ENCODE data around the gene CCDC174. TPM values are rescaled to one million over a fixed set of nuclear protein-coding genes. Genes with fewer than 3 reads are reported as not detected.

The CCDC174 gene
- total RNA-seq, 1 experiment from 2014 or later = 16.0 TPM

GRCh38 chr3:14627815-14628214, 23.7 kb upstream of the CCDC174 start:
- POLR2A ChIA-PET = no interaction called here
- Mint-ChIP-seq H3K27me3 (ENCODE audit: low read depth) (0 out of 2 replicates have a peak, but pooled peaks cover 3% of the 10 kb centered on the region), H3K4me1 (peaks cover 26% of the 10 kb centered on the region), H3K9me3 (peaks cover 9% of the 10 kb centered on the region), H3K4me3 (no peak overlapping the region), H3K36me3 (no peaks in the 10 kb centered on the region), H3K27ac (no peak overlapping the region)
- ATAC-seq (no peak), DNase-seq (ENCODE audit: low spot score) (no peak)
- TF ChIP-seq USF2 (CRISPR knock-in tag; IDR thresholded peaks at IDR 0.05) (peak; percentile 61), ATF6 (CRISPR knock-in tag; IDR thresholded peaks at IDR 0.05) (no peak), NFE2L1 (CRISPR knock-in tag; IDR thresholded peaks at IDR 0.05) (no peak), USF1 (CRISPR knock-in tag; IDR thresholded peaks at IDR 0.05) (peak; percentile 40; the same call in 1 of the 2 replicates)
- CTCF ChIA-PET = interaction anchor here (1.8 kb wide), 1 partner anchor 425 kb away, joined by 6 read pairs; no protein-coding TSS in a partner anchor

GRCh38 chr3:14628406-14628805, 23.2 kb upstream of the CCDC174 start:
- POLR2A ChIA-PET = no interaction called here
- no peak for ATAC-seq
- no peak for TF ChIP-seq GTF2I (CRISPR knock-in tag; conservative IDR thresholded peaks at IDR 0.05)
- no peak for TF ChIP-seq ZNF263 (CRISPR knock-in tag; IDR thresholded peaks at IDR 0.05; ENCODE audit: low read depth)
- no peak for TF ChIP-seq NR2C2 (CRISPR knock-in tag; IDR thresholded peaks at IDR 0.05)
- TF ChIP-seq ZNF396 (CRISPR knock-in tag; IDR thresholded peaks at IDR 0.05; ENCODE audit: borderline replicate concordance) = no peak
- no peak for DNase-seq (ENCODE audit: low spot score)
- H3K4me3 Mint-ChIP-seq = no peak overlapping the region
- CTCF ChIA-PET = interaction anchor here (1.8 kb wide), 1 partner anchor 425 kb away, joined by 6 read pairs; no protein-coding TSS in a partner anchor
- H3K27me3 Mint-ChIP-seq (ENCODE audit: low read depth) = 0 out of 2 replicates have a peak, but pooled peaks cover 3% of the 10 kb centered on the region
- no peak overlapping the region for H3K27ac Mint-ChIP-seq
- peaks cover 27% of the 10 kb centered on the region for H3K4me1 Mint-ChIP-seq
- H3K9me3 Mint-ChIP-seq = peaks cover 9% of the 10 kb centered on the region
- no peaks in the 10 kb centered on the region for H3K36me3 Mint-ChIP-seq

- TF ChIP-seq NFYB (CRISPR knock-in tag; conservative IDR thresholded peaks at IDR 0.05; ENCODE audit: low read depth) (no peak), RELA (CRISPR knock-in tag; IDR thresholded peaks at IDR 0.05; ENCODE audit: borderline replicate concordance) (no peak), STAT6 (CRISPR knock-in tag; conservative IDR thresholded peaks at IDR 0.05; ENCODE audit: low read depth) (no peak), ZMAT4 (CRISPR knock-in tag; IDR thresholded peaks at IDR 0.05) (no peak), RORB (CRISPR knock-in tag; IDR thresholded peaks at IDR 0.05) (no peak), NR2C2 (CRISPR knock-in tag; IDR thresholded peaks at IDR 0.05) (no peak), ZNF138 (CRISPR knock-in tag; conservative IDR thresholded peaks at IDR 0.05) (no peak), HMGA2 (CRISPR knock-in tag; IDR thresholded peaks at IDR 0.05) (no peak)
- ATAC-seq = no peak
- Mint-ChIP-seq H3K9me3 (peaks cover 9% of the 10 kb centered on the region), H3K27ac (no peak overlapping the region), H3K27me3 (ENCODE audit: low read depth) (0 out of 2 replicates have a peak, but pooled peaks cover 3% of the 10 kb centered on the region), H3K36me3 (no peaks in the 10 kb centered on the region), H3K4me3 (no peak overlapping the region), H3K4me1 (peaks cover 12% of the 10 kb centered on the region)
- ChIA-PET POLR2A (no interaction called here), CTCF (interaction anchor here (1.3 to 2.4 kb wide), 3 partner anchors 82 to 427 kb away, joined by 3 to 8 read pairs (median 8); no protein-coding TSS in a partner anchor)
- no peak for DNase-seq (ENCODE audit: low spot score)
Measured at GRCh38 chr3:14630404-14631100, 21.0 kb upstream of the CCDC174 start.
